ENCODE measurements around the gene MAST1.

MAST1 gene

GRCh38 chr19:12833738-12834565 lies 4.4 kb upstream of the MAST1 start:
- Histone ChIP-seq H3K27me3 (ENCODE audit: insufficient read depth, poor library complexity, severe bottlenecking) (peaks cover 68% of the 10 kb centered on the region), H3K27ac (replicated peaks) (no peak overlapping the region), H3K4me3 (replicated peaks; ENCODE audit: insufficient read depth, low read length) (peak overlapping the region; percentile 33)
- DNase-seq (ENCODE audit: low read depth in 1 of 2, low spot score in 1 of 2), result no peak
- TF ChIP-seq POLR2AphosphoS5 (IDR thresholded peaks at IDR 0.05; ENCODE audit: low read depth), result no peak
- no peak for TF ChIP-seq GABPA (IDR thresholded peaks at IDR 0.05; ENCODE audit: low read depth)
- no peak for TF ChIP-seq CTCF (IDR thresholded peaks at IDR 0.05; ENCODE audit: insufficient read depth, low read length)
- no peak for TF ChIP-seq SPI1 (IDR thresholded peaks at IDR 0.05; ENCODE audit: borderline replicate concordance, low read depth)
- no peak for TF ChIP-seq REST (IDR thresholded peaks at IDR 0.05; ENCODE audit: insufficient replicate concordance, low read depth)

GRCh38 chr19:12834566-12834943 lies 3.8 kb upstream of the MAST1 start, which contains the start of gene RTBDN:
Gene RTBDN (minus strand): TSS chr19:12834579. CDS start chr19:12829979, 4,600 bp downstream.
- H3K27ac ChIP-seq (replicated peaks), result no peak within 1 kb of the TSS
- peak within 1 kb of the TSS; percentile 33 for H3K4me3 ChIP-seq (replicated peaks; ENCODE audit: insufficient read depth, low read length)
- TF ChIP-seq GABPA (IDR thresholded peaks at IDR 0.05; ENCODE audit: low read depth) (no peak), POLR2AphosphoS5 (IDR thresholded peaks at IDR 0.05; ENCODE audit: low read depth) (no peak), REST (IDR thresholded peaks at IDR 0.05; ENCODE audit: insufficient replicate concordance, low read depth) (no peak), CTCF (IDR thresholded peaks at IDR 0.05; ENCODE audit: insufficient read depth, low read length) (no peak), SPI1 (IDR thresholded peaks at IDR 0.05; ENCODE audit: borderline replicate concordance, low read depth) (no peak)
- no peak for DNase-seq (ENCODE audit: low read depth in 1 of 2, low spot score in 1 of 2)
- peaks cover 72% of the 10 kb centered on the region for H3K27me3 ChIP-seq (ENCODE audit: insufficient read depth, poor library complexity, severe bottlenecking)

GRCh38 chr19:12834976-12835757 lies 3.1 kb upstream of the MAST1 start:
- no peak for DNase-seq (ENCODE audit: low read depth in 1 of 2, low spot score in 1 of 2)
- Histone ChIP-seq H3K27me3 (ENCODE audit: insufficient read depth, poor library complexity, severe bottlenecking) (peaks cover 75% of the 10 kb centered on the region), H3K4me3 (replicated peaks; ENCODE audit: insufficient read depth, low read length) (no peak overlapping the region), H3K27ac (replicated peaks) (no peak overlapping the region)
- TF ChIP-seq SPI1 (IDR thresholded peaks at IDR 0.05; ENCODE audit: borderline replicate concordance, low read depth) (no peak), REST (IDR thresholded peaks at IDR 0.05; ENCODE audit: insufficient replicate concordance, low read depth) (no peak), POLR2AphosphoS5 (IDR thresholded peaks at IDR 0.05; ENCODE audit: low read depth) (no peak), CTCF (IDR thresholded peaks at IDR 0.05; ENCODE audit: insufficient read depth, low read length) (no peak), GABPA (IDR thresholded peaks at IDR 0.05; ENCODE audit: low read depth) (no peak)
